H1 (cell line): ENCODE measurements around the gene ISCA2. TPM values are rescaled to one million over a fixed set of nuclear protein-coding genes. Genes with fewer than 3 reads are reported as not detected.

Experiments used
- CTCF ChIA-PET: fragments of 300-600 bp; sonication (Branson Sonifier 250); formaldehyde crosslinking; loops from one replicate; lab custom pipeline; 2021; ENCODE audit not compliant: partially characterized antibody; lab: Charles Lee
- POLR2A ChIA-PET: fragments of 300-600 bp; sonication (Branson Sonifier 250); formaldehyde crosslinking; loops from one replicate; lab custom pipeline; 2021; ENCODE audit warnings: inconsistent platforms; ENCODE audit not compliant: partially characterized antibody; lab: Charles Lee
- DNase-seq, 2 experiments: peaks; one replicate each; pipeline versions ENCODE4 v3.0.0 to v3.0.0-alpha.2; 2010 to 2022; ENCODE audit warnings: low spot score in 2 of 2, low read depth in 1 of 2, mixed read lengths in 1 of 2
- FAIRE-seq: peaks from 2 replicates; lab custom pipeline; 2011; peaks lifted over from hg19 to GRCh38; lab: Jason Lieb, UNC
- H2AFZ ChIP-seq: 2 replicates; pipeline ENCODE4 v1.8.1; 2012; ENCODE audit warnings: low read length, inconsistent platforms
- H2AK5ac ChIP-seq: 2 replicates; pipeline ENCODE4 v1.6.1; 2013; ENCODE audit warnings: low read depth, low read length
- H2BK120ac ChIP-seq: replicated peaks from 2 replicates; pipeline ENCODE3; 2013; ENCODE audit warnings: low read depth, low read length, inconsistent platforms
- H2BK12ac ChIP-seq: 2 replicates; pipeline ENCODE4 v1.6.1; 2013; ENCODE audit warnings: low read depth, low read length
- H2BK15ac ChIP-seq: 2 replicates; pipeline ENCODE4 v1.6.1; 2013; ENCODE audit warnings: low read length
- H2BK20ac ChIP-seq: 2 replicates; pipeline ENCODE4 v1.6.1; 2013; ENCODE audit warnings: low read length
- H2BK5ac ChIP-seq: 2 replicates; pipeline ENCODE4 v1.6.1; 2013; ENCODE audit warnings: low read depth, low read length
- H3K14ac ChIP-seq: 2 replicates; pipeline ENCODE4 v1.6.1; 2013; ENCODE audit warnings: inconsistent platforms; ENCODE audit not compliant: insufficient read length
- H3K18ac ChIP-seq: 2 replicates; pipeline ENCODE4 v1.6.1; 2013; ENCODE audit warnings: low read length; ENCODE audit errors: extremely low read depth
- H3K23ac ChIP-seq: 2 replicates; pipeline ENCODE4 v1.6.1; 2013; ENCODE audit warnings: inconsistent platforms; ENCODE audit not compliant: insufficient read length
- H3K23me2 ChIP-seq: 2 replicates; pipeline ENCODE4 v1.6.1; 2013; ENCODE audit warnings: low read depth, low read length
- H3K27ac ChIP-seq: 2 replicates; pipeline ENCODE4 v1.6.1; 2011; ENCODE audit warnings: low read depth, low read length, inconsistent platforms
- H3K27me3 ChIP-seq, 4 experiments: replicated peaks in 1 of 4; 1 replicate in 1 of 4; 2 replicates in 3 of 4; pipeline versions ENCODE4 v1.6.1 to v1.8.1; 2011 to 2013; ENCODE audit warnings: low read length in 3 of 4, mild to moderate bottlenecking in 3 of 4, inconsistent platforms in 2 of 4, mixed read lengths in 2 of 4, moderate library complexity in 1 of 4; ENCODE audit not compliant: control insufficient read depth in 3 of 4, insufficient read depth in 3 of 4; ENCODE audit errors: extremely low read depth in 1 of 4
- H3K36me3 ChIP-seq, 4 experiments: 2 replicates each; pipeline versions ENCODE4 v1.6.1 to v1.8.1; 2011 to 2013; ENCODE audit warnings: mild to moderate bottlenecking in 4 of 4, low read length in 3 of 4, moderate library complexity in 2 of 4, control low read depth in 1 of 4, inconsistent platforms in 1 of 4; ENCODE audit not compliant: insufficient read depth in 4 of 4, control insufficient read depth in 2 of 4
- H3K4ac ChIP-seq: replicated peaks from 2 replicates; pipeline ENCODE3; 2013; ENCODE audit warnings: low read length, low read depth, mixed read lengths, inconsistent platforms; ENCODE audit not compliant: insufficient read length
- H3K4me1 ChIP-seq, 4 experiments: replicated peaks in 1 of 4; 1 replicate in 1 of 4; 2 replicates in 3 of 4; pipeline versions ENCODE4 v1.6.1 to v1.8.1; 2011 to 2013; ENCODE audit warnings: low read length in 3 of 4, inconsistent platforms in 2 of 4, mixed read lengths in 1 of 4; ENCODE audit not compliant: insufficient read depth in 4 of 4, control insufficient read depth in 3 of 4
- H3K4me2 ChIP-seq, 2 experiments: 2 replicates each; pipeline versions ENCODE4 v1.6.1 to v1.8.1; 2011 to 2013; ENCODE audit warnings: low read depth in 2 of 2, low read length in 2 of 2, control low read depth in 1 of 2, inconsistent platforms in 1 of 2, mild to moderate bottlenecking in 1 of 2; ENCODE audit not compliant: insufficient read depth in 1 of 2
- H3K4me3 ChIP-seq, 4 experiments: fragments of 200-600, 300-600 bp in 1 of 4; sonication (generic), shearing (Covaris generic), sonication (Bioruptor Twin) in 1 of 4; 2 replicates each; pipeline versions ENCODE4 v1.5.1 to v1.8.1; 2011 to 2016; ENCODE audit warnings: low read length in 4 of 4, low read depth in 3 of 4, control low read depth in 2 of 4, inconsistent platforms in 2 of 4, mild to moderate bottlenecking in 2 of 4, mixed read lengths in 1 of 4, moderate library complexity in 1 of 4; ENCODE audit not compliant: insufficient read depth in 2 of 4; ENCODE audit errors: extremely low read depth in 1 of 4
- H3K56ac ChIP-seq: replicated peaks from 2 replicates; pipeline ENCODE3; 2013; ENCODE audit warnings: low read depth, mild to moderate bottlenecking, mixed read lengths, low read length, inconsistent platforms; ENCODE audit not compliant: insufficient read length
- H3K79me1 ChIP-seq: 2 replicates; pipeline ENCODE4 v1.6.1; 2013; ENCODE audit warnings: low read depth, low read length, control low read depth
- H3K79me2 ChIP-seq, 2 experiments: 2 replicates each; pipeline versions ENCODE4 v1.6.1 to v1.8.1; 2012 to 2013; ENCODE audit warnings: low read length in 2 of 2, mild to moderate bottlenecking in 2 of 2, inconsistent platforms in 1 of 2; ENCODE audit not compliant: insufficient read depth in 2 of 2, control insufficient read depth in 1 of 2
- H3K9ac ChIP-seq, 4 experiments: replicated peaks in 1 of 4; 1 replicate in 1 of 4; 2 replicates in 3 of 4; pipeline versions ENCODE4 v1.6.1 to v1.8.1; 2011 to 2013; ENCODE audit warnings: low read depth in 3 of 4, low read length in 3 of 4, control low read depth in 2 of 4, mild to moderate bottlenecking in 2 of 4, moderate library complexity in 2 of 4, inconsistent platforms in 1 of 4; ENCODE audit errors: extremely low read depth in 1 of 4
- H3K9me3 ChIP-seq, 2 experiments: 2 replicates each; pipeline versions ENCODE4 v1.6.1 to v1.8.1; 2012 to 2013; ENCODE audit warnings: mild to moderate bottlenecking in 2 of 2, moderate library complexity in 2 of 2, control low read depth in 1 of 2, inconsistent platforms in 1 of 2, low read depth in 1 of 2, low read length in 1 of 2, mixed read lengths in 1 of 2; ENCODE audit not compliant: insufficient read depth in 2 of 2
- H4K20me1 ChIP-seq, 2 experiments: replicated peaks in 1 of 2; 2 replicates each; pipeline versions ENCODE3 to v1.8.1; 2011 to 2013; ENCODE audit warnings: inconsistent platforms in 2 of 2, low read length in 2 of 2, mild to moderate bottlenecking in 1 of 2; ENCODE audit not compliant: insufficient read depth in 2 of 2, control insufficient read depth in 1 of 2
- H4K5ac ChIP-seq: 2 replicates; pipeline ENCODE4 v1.6.1; 2013; ENCODE audit warnings: low read length, low read depth, mixed read lengths, inconsistent platforms; ENCODE audit not compliant: insufficient read length
- H4K8ac ChIP-seq: 2 replicates; pipeline ENCODE4 v1.8.0; 2013; ENCODE audit warnings: mild to moderate bottlenecking, moderate library complexity, low read length, inconsistent platforms; ENCODE audit not compliant: insufficient read depth; ENCODE audit errors: extremely low read depth
- H4K91ac ChIP-seq: replicated peaks from 2 replicates; pipeline ENCODE3; 2013; ENCODE audit warnings: low read length, mixed read lengths, inconsistent platforms; ENCODE audit not compliant: insufficient read length
- BRCA1 ChIP-seq: IDR thresholded peaks from 2 replicates; pipeline ENCODE4 v1.6.1; 2012; ENCODE audit warnings: low read depth, low read length, improper control_type of control experiment
- GTF2F1 ChIP-seq: IDR thresholded peaks from 2 replicates; pipeline ENCODE4 v1.6.1; 2012; ENCODE audit warnings: low read depth, low read length, improper control_type of control experiment, borderline replicate concordance
- KDM1A ChIP-seq: fragments of 200-600, 300-600 bp; sonication (generic); IDR thresholded peaks from 2 replicates; pipeline ENCODE4 v1.7.1; 2016; ENCODE audit warnings: mild to moderate bottlenecking, low read length, borderline replicate concordance
- KDM5A ChIP-seq: fragments of 200-600 bp; IDR thresholded peaks from 2 replicates; pipeline ENCODE4 v1.7.1; 2012; ENCODE audit warnings: mild to moderate bottlenecking, low read length, inconsistent platforms, mixed read lengths
- MAFK ChIP-seq: IDR thresholded peaks from 2 replicates; pipeline ENCODE4 v1.6.1; 2012; ENCODE audit warnings: low read depth, mild to moderate bottlenecking, improper control_type of control experiment, low read length
- NRF1 ChIP-seq: IDR thresholded peaks from 2 replicates; pipeline ENCODE4 v1.6.1; 2011; ENCODE audit warnings: mild to moderate bottlenecking, low read depth, low read length, improper control_type of control experiment
- RFX5 ChIP-seq: IDR thresholded peaks from 2 replicates; pipeline ENCODE4 v1.6.1; 2011; ENCODE audit warnings: low read depth, low read length, improper control_type of control experiment, borderline replicate concordance
- SAP30 ChIP-seq: fragments of 300-600 bp; sonication (generic); IDR thresholded peaks from 2 replicates; pipeline ENCODE4 v1.7.1; 2012; ENCODE audit warnings: low read length, moderate library complexity, mild to moderate bottlenecking, inconsistent platforms; ENCODE audit not compliant: insufficient read depth, insufficient replicate concordance
- SP2 ChIP-seq: IDR thresholded peaks from 2 replicates; pipeline ENCODE4 v1.6.1; 2012; ENCODE audit warnings: mild to moderate bottlenecking, low read length, inconsistent platforms
- SUZ12 ChIP-seq: fragments of 200-600 bp; sonication (generic); IDR thresholded peaks from 2 replicates; pipeline ENCODE4 v1.6.1; 2012; ENCODE audit warnings: mild to moderate bottlenecking, inconsistent platforms, low read length, moderate library complexity, mixed read lengths
- TAF1 ChIP-seq: IDR thresholded peaks from 2 replicates; pipeline ENCODE4 v1.6.1; 2011; ENCODE audit warnings: mild to moderate bottlenecking, low read depth, low read length
- TEAD4 ChIP-seq: IDR thresholded peaks from 2 replicates; pipeline ENCODE4 v1.6.1; 2012; ENCODE audit warnings: low read depth, low read length, inconsistent platforms, mixed read lengths
- YY1 ChIP-seq: IDR thresholded peaks from 2 replicates; pipeline ENCODE4 v1.6.1; 2011; ENCODE audit warnings: low read depth, mild to moderate bottlenecking, low read length
- ZNF274 ChIP-seq: IDR thresholded peaks from 2 replicates; pipeline ENCODE4 v1.7.0; 2012; ENCODE audit warnings: low read length, borderline replicate concordance; ENCODE audit errors: extremely low read depth
- WGBS, 2 experiments: shearing (Covaris generic) in 1 of 2; methylation state at CpG; one replicate each; pipeline versions ENCODE4 v1.1.6 to v1.1.7; 2013 to 2015; ENCODE audit warnings: low lambda C conversion rate in 2 of 2, mixed read lengths in 2 of 2, inconsistent platforms in 1 of 2, low coverage in 1 of 2, missing lambda C conversion rate in 1 of 2; ENCODE audit not compliant: insufficient replicate concordance in 2 of 2, insufficient coverage in 1 of 2, insufficient read length in 1 of 2; ENCODE audit errors: extremely low coverage in 1 of 2, missing lambda C conversion rate in 1 of 2; 5-methylcytosine and 5-hydroxymethylcytosine counted together
- polyA plus RNA-seq, 7 experiments: library from polyadenylated mRNA; depleted of rRNA in 3 of 7; stranded (reverse) in 5 of 7; unstranded in 2 of 7; fragments of >200 nt in 5 of 7; fragments of 200-250 nt in 2 of 7; gene quantifications; 1 replicate in 5 of 7; 2 replicates in 1 of 7; 4 replicates in 1 of 7; pipeline versions ENCODE4 v1.2.1 to v1.2.3, GENCODE V29; 2011 to 2013; ENCODE audit warnings: missing spikeins in 2 of 7, mixed read lengths in 2 of 7
- total RNA-seq: library from RNA; stranded (reverse); fragmentation: NEBNext Ultra II Directional; extraction: Animal tissue kit (Norgen Biotek cat#: 25700); gene quantifications from 2 replicates; pipeline ENCODE4 v1.2.1, GENCODE V29; 2021

ISCA2 gene
- total and polyA plus RNA-seq, 2 of the 8 experiments (the other 6 are each of a cell fraction or from before 2014, with no cell fraction given), result 43.5 to 78.6 TPM

DNA sequence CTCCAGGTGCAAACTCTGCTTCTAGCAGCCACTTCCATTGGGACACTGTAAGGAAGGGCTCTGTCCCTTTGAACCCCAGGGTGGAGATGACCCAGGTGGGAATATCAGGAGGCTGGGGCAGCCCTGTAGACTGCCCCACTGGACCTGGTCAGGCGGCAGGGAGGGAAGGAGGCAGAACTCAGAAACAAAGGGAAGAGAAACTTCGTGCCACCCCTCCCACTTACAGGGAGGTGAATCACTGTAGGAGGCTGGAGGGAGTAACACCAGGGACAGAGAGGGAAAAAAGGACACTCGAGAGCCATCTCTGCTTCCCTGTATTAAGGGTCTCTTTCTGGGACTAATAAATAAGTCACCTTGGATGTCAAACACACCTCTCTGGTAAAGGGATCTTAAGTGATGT is 37.4 kb downstream of the ISCA2 start:
- Histone ChIP-seq H3K27ac (no peak overlapping the region), H2AK5ac (no peak overlapping the region), H3K23ac (no peak overlapping the region), H3K18ac (no peak overlapping the region), H4K91ac (no peak overlapping the region), H4K5ac (no peak overlapping the region), H3K4me3 (no peak overlapping the region), H2AFZ (0 out of 2 replicates have a peak overlapping the region, but pooled peaks have one; percentile 7), H3K4me2 (no peak overlapping the region), H3K4ac (no peak overlapping the region), H4K20me1 (no peaks in the 10 kb centered on the region), H3K79me1 (no peaks in the 10 kb centered on the region), H3K14ac (no peak overlapping the region), H3K23me2 (no peaks in the 10 kb centered on the region), H4K8ac (no peak overlapping the region), H2BK120ac (no peak overlapping the region), H3K36me3 (no peaks in the 10 kb centered on the region), H2BK20ac (no peak overlapping the region), H2BK15ac (no peak overlapping the region), H3K27me3 (no peaks in the 10 kb centered on the region), H3K9ac (no peak overlapping the region), H3K4me1 (no peaks in the 10 kb centered on the region; a peak in 2 of 7 replicates), H3K56ac (no peak overlapping the region), H3K9me3 (no peaks in the 10 kb centered on the region), H2BK12ac (no peak overlapping the region), H2BK5ac (no peak overlapping the region), H3K79me2 (no peaks in the 10 kb centered on the region)
- 74% methylated on average over 3 of the region's 3 CpGs; no CpG with 5 or more reads in 1 of the 2 experiments for WGBS, 2 experiments
- POLR2A ChIA-PET, result interaction anchor here (0.9 to 1.3 kb wide), 4 partner anchors 10 to 35 kb away, joined by 3 read pairs; no protein-coding TSS in a partner anchor
- CTCF ChIA-PET, result interaction anchor here (0.9 to 8.3 kb wide), 17 partner anchors 9 to 88 kb away, joined by 3 to 49 read pairs (median 6); partner anchors contain the start of gene LTBP2
- FAIRE-seq (no peak), DNase-seq (no peak)
- no peak for TF ChIP-seq KDM1A
- TF ChIP-seq SAP30, result no peak
- no peak for TF ChIP-seq YY1
- TF ChIP-seq TEAD4, result no peak
- no peak for TF ChIP-seq ZNF274
- no peak for TF ChIP-seq GTF2F1
- TF ChIP-seq NRF1, result no peak
- no peak for TF ChIP-seq SP2
- TF ChIP-seq MAFK, result no peak
- no peak for TF ChIP-seq BRCA1
- no peak for TF ChIP-seq TAF1
- no peak for TF ChIP-seq RFX5
- no peak for TF ChIP-seq KDM5A
- no peak for TF ChIP-seq SUZ12
